Heart right ventricle (tissue), 16 donors: ENCODE data around the gene ADORA1. TPM values are rescaled to one million over a fixed set of nuclear protein-coding genes. Genes with fewer than 3 reads are reported as not detected.

Experiments used
- ATAC-seq, 8 donors: fragments of 200-7000 bp; cut with Tn5 transposase; one replicate each; pipeline ENCODE4 v1.9.1; 2020; ENCODE audit warnings: mild to moderate bottlenecking in 8 of 8, moderate library complexity in 8 of 8, moderate number of reproducible peaks in 1 of 8
- DNase-seq, 2 donors: peaks; one replicate each; pipeline ENCODE4 v3.0.0-alpha.2; 2020
- H3K27ac ChIP-seq, 10 donors: fragments of 200-600 bp; sonication (generic) in 2 of 10; one replicate each; pipeline versions ENCODE4 v1.5.0 to v1.8.0; 2020 to 2022; ENCODE audit warnings: mild to moderate bottlenecking in 3 of 10
- H3K27me3 ChIP-seq, 7 donors: fragments of 200-600 bp; one replicate each; pipeline ENCODE4 v1.8.0; 2021 to 2022; ENCODE audit warnings: mild to moderate bottlenecking in 2 of 7
- H3K36me3 ChIP-seq, 9 donors: fragments of 200-600 bp; sonication (generic) in 1 of 9; one replicate each; pipeline versions ENCODE4 v1.5.0 to v1.8.0; 2020 to 2022; ENCODE audit warnings: mild to moderate bottlenecking in 2 of 9
- H3K4me1 ChIP-seq, 9 donors: fragments of 200-600 bp; sonication (generic) in 1 of 9; one replicate each; pipeline versions ENCODE4 v1.5.0 to v1.8.0; 2020 to 2022; ENCODE audit warnings: mild to moderate bottlenecking in 4 of 9
- H3K4me3 ChIP-seq, 10 donors: fragments of 200-600 bp; sonication (generic) in 2 of 10; one replicate each; pipeline versions ENCODE4 v1.5.0 to v1.8.0; 2020 to 2022; ENCODE audit warnings: mild to moderate bottlenecking in 7 of 10, moderate library complexity in 2 of 10
- H3K9me3 ChIP-seq, 11 donors: fragments of 200-600 bp in 10 of 11; sonication (generic) in 2 of 11; one replicate each; pipeline versions ENCODE4 v1.5.0 to v1.8.0; 2013 to 2022; ENCODE audit warnings: mild to moderate bottlenecking in 2 of 11, control low read depth in 1 of 11, moderate library complexity in 1 of 11
- WGBS, 2 donors: extraction: QIAGEN DNeasy Blood & Tissue Kit; methylation state at CpG; one replicate each; pipeline ENCODE4 v1.1.7; 2013; ENCODE audit warnings: inconsistent platforms in 1 of 2; 5-methylcytosine and 5-hydroxymethylcytosine counted together
- intact Hi-C, 10 donors: fragments of 100-400 bp; cut with DNase I; formaldehyde crosslinking; loops; one replicate each; pipeline versions ENCODE4 v1.11.1 to v1.14.2; 2022
- polyA plus RNA-seq, 2 donors: library from polyadenylated mRNA; stranded (reverse); fragments of 200-250 nt; gene quantifications; one replicate each; pipeline ENCODE4 v1.2.3, GENCODE V29; 2013
- total RNA-seq, 10 donors: library from RNA; stranded (reverse); fragmentation: NEBNext Ultra II Directional in 3 of 10; extraction: Animal tissue kit (Norgen Biotek cat#: 25700) in 3 of 10; gene quantifications; one replicate each; pipeline versions ENCODE4 v1.2.1 to v1.2.4, GENCODE V29; 2021 to 2023
- TF ChIP-seq, protein P1 (sequence below), 9 donors: fragments of 200-600 bp; sonication (generic) in 2 of 9; IDR thresholded peaks; one replicate each; pipeline versions ENCODE4 v1.5.0 to v1.8.0; 2021 to 2022; ENCODE audit warnings: antibody characterized with exemption in 9 of 9, mild to moderate bottlenecking in 5 of 9, moderate library complexity in 1 of 9
- donor health status: Arrhythmogenic right ventricular cardiomyopathy.
- donor health status: ischemic (EF 13 %, LVEDD 7.1; RV severe dilation, severe dysfunction).
- donor health status: healthy with polysubstance abuse.
- donor health status: DM: no; HTN: yes; CAD: no.
- donor health status: DM: no; HTN: no; CAD: no.
- donor health status: ischemic (EF 25% LVEDD 6.9; RV normal size, moderate dysfunction).
- donor health status: ischemic (EF 25% LVEDD 5.7; RV mildly dilated, moderate dysfunction).
- donor health status: healthy.
- donor health status: DM: yes; HTN: yes; CAD: no.
- donor health status: Ischemic cardiomyopathy.
- donor health status: ischemic (EF 35%, LVEDD 5.7; RV mildly dilated, moderate dysfunction).
- donor health status: nonischemic (EF 11% LVEDD 7.7; RV severe dilation, severe dysfunction).
- donor health status: DM: yes; HTN: yes; CAD: no.
- donor health status: PGD.
- donor health status: ischemic (EF 29% LVEDD 5.4; RV normal size, mild dysfunction).
- donor health status: nonischemic (EF 23%, LVEDD 6.1; RV moderate dilation, normal function).

ADORA1 gene
- total and polyA plus RNA-seq, 12 donors: 1.8 to 12.2 (median 8.9) TPM

DNA sequence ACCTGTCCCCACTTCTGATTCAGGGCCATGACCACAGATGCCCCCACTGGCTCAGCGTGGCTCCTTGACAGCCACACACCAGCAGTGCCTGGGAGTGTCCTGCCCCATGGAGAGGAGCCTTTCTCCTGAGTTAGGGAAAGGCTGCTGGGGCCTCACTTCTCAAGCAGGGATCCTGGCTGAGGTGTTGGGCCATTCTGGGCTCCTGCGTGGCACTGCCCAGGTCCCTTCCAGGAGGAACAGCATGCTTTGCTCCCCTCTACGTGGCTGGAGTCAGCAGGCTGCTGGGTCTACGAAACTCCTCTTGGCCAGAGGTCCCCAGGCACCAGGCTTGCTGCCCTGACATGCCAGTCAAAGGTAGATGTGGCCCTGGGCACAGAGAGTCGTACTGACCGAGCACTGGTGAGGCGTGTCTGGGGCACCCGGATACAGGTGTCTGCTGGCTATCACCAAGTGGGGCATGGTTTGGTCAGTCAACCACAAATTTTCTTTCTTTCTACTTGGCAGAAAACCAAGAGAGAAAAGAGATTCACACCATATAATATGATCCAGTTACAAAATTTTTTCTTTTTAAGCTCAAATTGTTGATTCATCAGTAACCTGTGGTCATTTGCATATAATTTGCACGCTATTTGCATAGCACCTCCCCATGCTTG lies 4.1 kb downstream of the ADORA1 start:
- TF ChIP-seq, protein P1, sequence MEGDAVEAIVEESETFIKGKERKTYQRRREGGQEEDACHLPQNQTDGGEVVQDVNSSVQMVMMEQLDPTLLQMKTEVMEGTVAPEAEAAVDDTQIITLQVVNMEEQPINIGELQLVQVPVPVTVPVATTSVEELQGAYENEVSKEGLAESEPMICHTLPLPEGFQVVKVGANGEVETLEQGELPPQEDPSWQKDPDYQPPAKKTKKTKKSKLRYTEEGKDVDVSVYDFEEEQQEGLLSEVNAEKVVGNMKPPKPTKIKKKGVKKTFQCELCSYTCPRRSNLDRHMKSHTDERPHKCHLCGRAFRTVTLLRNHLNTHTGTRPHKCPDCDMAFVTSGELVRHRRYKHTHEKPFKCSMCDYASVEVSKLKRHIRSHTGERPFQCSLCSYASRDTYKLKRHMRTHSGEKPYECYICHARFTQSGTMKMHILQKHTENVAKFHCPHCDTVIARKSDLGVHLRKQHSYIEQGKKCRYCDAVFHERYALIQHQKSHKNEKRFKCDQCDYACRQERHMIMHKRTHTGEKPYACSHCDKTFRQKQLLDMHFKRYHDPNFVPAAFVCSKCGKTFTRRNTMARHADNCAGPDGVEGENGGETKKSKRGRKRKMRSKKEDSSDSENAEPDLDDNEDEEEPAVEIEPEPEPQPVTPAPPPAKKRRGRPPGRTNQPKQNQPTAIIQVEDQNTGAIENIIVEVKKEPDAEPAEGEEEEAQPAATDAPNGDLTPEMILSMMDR (IDR thresholded peaks at IDR 0.05): no peak
- no peak overlapping the region for H3K4me3 ChIP-seq
- H3K27ac ChIP-seq: peak overlapping the region in 5 of 10 donors; percentile 6 to 91 (median 21)
- DNase-seq (no peak), ATAC-seq (no peak)
- WGBS, 2 donors: 84 to 90% methylated on average over 9 of the region's 9 CpGs
- H3K9me3 ChIP-seq: no peaks in the 10 kb centered on the region
- H3K36me3 ChIP-seq: no peaks in the 10 kb centered on the region
- H3K27me3 ChIP-seq: peaks cover 0 to 58% (median 0%) of the 10 kb centered on the region in 7 donors
- intact Hi-C loops: no loop called here
- H3K4me1 ChIP-seq: peaks cover 23 to 58% (median 49%) of the 10 kb centered on the region in 9 donors

DNA sequence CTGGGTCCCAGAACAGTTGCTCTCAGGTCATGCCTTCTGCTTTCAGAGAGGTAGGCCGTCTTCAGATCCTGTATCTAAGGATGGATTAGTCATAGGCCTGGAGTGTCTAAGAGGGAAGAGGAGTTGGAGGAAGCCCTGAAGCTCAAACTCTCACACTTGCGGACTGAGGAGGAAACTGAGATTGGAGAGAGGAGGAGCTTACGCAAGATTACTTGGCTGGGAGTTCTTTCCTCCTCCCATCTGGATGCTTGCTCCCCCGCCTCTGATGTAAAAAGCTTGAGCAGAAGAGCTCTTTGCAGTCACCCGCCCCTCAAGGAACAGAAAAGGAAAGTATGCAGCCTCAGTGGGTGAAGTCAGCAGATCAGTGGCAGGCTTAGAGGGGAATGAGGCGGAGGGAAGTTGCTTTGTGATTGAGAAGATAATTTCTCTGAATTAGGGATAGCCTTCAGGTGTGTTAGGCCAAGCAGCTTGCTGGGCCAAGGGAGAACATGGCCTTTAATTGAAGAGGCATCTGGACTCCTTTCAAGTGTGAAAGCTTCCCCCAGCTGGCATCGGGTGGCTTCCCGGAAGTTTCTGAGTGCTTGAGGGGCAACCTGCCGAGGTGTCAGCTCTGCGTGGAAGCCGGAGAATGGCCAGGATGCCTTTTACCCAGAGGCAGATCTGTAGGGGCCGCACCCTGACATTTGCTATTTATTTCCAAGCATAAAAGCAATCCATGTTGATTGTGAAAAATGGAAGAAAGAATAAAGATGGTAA lies 6.6 kb downstream of the ADORA1 start:
- H3K4me1 ChIP-seq: peaks cover 11 to 33% (median 25%) of the 10 kb centered on the region in 9 donors
- WGBS, 2 donors: 68 to 70% methylated on average over 12 of the region's 12 CpGs
- no peak overlapping the region for H3K4me3 ChIP-seq
- H3K27ac ChIP-seq: no peak overlapping the region
- no peaks in the 10 kb centered on the region for H3K9me3 ChIP-seq
- DNase-seq (no peak), ATAC-seq (no peak)
- TF ChIP-seq, protein P1 (IDR thresholded peaks at IDR 0.05): no peak
- H3K27me3 ChIP-seq: peaks cover 0 to 34% (median 0%) of the 10 kb centered on the region in 7 donors
- intact Hi-C loops: no loop called here
- H3K36me3 ChIP-seq: no peaks in the 10 kb centered on the region

DNA sequence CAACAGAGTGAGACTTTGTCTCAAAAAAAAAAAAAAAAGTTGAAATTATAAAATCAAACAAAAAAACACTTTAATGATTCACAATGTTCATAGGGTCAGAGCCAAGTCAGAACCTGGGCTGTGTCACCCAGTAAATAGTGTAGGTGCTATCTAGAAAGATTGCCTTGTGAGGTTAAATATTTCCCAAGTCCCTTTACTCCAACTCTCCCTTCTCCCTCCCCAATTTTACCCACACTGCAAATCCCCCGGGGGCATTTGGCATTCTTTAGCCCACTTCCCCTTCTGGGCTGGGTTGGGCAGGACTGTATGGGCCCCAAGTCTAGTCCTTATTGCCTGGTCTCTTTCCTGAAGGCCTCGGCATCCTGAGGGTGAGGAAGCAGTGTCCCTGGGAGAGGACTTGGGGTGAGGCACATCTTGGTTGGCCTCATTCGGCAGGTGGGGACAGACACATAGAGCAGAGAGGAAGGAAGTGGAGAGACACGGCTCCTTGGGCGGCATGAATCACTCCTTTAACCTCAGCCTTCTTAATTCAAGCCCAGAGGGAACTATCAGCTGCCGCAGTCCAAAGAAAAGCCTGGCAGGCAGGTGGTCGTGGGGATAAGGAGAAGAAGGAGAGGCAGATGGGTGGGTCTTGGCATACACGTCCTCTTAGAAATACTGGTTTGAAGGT lies 8.2 kb downstream of the ADORA1 start:
- H3K9me3 ChIP-seq: no peaks in the 10 kb centered on the region
- TF ChIP-seq, protein P1 (IDR thresholded peaks at IDR 0.05): no peak
- no peak for DNase-seq
- no peak overlapping the region for H3K4me3 ChIP-seq
- H3K27ac ChIP-seq: no peak overlapping the region
- ATAC-seq: no peak
- intact Hi-C loops: no loop called here
- H3K36me3 ChIP-seq: no peaks in the 10 kb centered on the region
- 64 to 73% methylated on average over 8 of the region's 8 CpGs for WGBS, 2 donors
- peaks cover 0 to 34% (median 0%) of the 10 kb centered on the region in 7 donors for H3K27me3 ChIP-seq
- peaks cover 0 to 19% (median 9%) of the 10 kb centered on the region in 9 donors for H3K4me1 ChIP-seq

DNA sequence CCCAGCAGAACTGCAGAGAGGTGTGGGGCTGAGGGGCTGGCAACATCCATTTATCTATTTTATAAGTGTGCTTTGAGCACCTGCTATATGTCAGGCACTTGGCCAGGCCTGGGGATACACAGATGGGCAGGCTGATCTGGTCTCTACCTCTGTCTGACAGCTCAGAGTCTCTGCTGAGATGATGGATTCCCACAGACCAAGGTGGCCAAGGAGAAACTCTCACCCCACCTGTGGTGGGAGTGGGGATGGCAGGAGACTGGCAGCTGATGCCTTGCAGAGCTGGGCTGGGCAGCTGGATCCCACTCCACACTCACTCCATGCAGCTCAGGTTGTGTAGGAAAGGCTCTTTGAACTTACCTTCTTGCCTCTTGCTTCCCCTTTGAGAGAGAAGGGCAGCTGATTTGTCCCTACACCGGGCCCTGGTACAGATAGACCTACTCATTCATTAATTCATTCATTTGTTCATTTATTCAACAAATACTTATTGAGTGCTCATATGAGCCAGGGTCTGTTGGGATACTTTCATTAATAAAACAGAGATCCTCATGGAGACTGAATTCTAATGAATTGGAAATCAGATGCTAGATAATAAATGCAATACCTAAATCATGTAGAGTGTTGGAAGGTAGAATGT lies 9.0 kb downstream of the ADORA1 start:
- no peak overlapping the region for H3K4me3 ChIP-seq
- H3K36me3 ChIP-seq: no peaks in the 10 kb centered on the region
- peaks cover 0 to 27% (median 0%) of the 10 kb centered on the region in 7 donors for H3K27me3 ChIP-seq
- H3K4me1 ChIP-seq: peaks cover 0 to 15% (median 9%) of the 10 kb centered on the region in 9 donors
- DNase-seq (no peak), ATAC-seq (no peak)
- 93 to 95% methylated on average over 1 of the region's 1 CpG for WGBS, 2 donors
- TF ChIP-seq, protein P1 (IDR thresholded peaks at IDR 0.05): no peak
- intact Hi-C loops: no loop called here
- no peak overlapping the region for H3K27ac ChIP-seq
- no peaks in the 10 kb centered on the region for H3K9me3 ChIP-seq
